ENCODE data around the gene FIGNL2.
"Not testable (repeated sequence)": the region's sequence is repeated elsewhere in the genome, so short reads cannot be mapped to it uniquely, and the experiment has no call there.

Gene FIGNL2

DNA sequence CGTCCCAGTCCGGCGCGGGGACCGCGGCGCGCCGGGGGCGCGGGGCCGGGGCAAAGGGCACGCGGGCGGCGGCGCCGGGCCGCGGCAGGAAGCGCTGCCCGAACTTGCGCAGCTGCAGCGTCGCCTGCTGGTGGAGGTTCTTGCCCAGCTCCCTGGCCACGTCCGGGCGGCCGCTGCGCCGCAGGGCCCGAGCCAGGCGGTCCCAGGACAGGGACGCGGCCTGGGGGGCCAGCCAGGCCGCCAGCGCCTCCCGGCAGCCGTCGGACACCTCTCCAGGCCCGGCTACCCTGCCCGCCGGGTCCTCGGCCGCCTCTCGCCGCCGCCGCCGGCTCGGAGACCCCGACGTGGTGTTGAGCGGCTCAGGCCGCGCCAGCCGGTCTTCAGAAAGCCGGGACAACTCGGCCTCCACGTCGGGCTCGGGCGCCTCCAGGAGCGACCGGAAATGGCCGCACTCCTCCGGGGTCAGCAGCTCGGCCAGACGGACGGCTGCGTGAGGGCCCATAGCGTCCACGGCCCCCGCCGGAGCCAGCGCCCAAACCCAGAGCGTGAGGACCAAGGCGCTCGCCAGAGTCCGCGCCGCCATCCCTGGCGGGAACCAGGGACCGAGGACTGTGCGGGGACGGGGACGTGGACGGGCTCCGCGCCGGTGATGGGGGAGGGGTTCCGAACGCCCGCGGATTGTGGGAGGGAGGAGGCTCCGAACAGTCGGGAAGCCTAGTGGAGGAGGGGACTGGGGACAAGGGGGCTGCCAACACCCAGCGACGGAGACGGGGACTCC lies 34.0 kb downstream of the FIGNL2 start:
- FAIRE-seq: no peak

DNA sequence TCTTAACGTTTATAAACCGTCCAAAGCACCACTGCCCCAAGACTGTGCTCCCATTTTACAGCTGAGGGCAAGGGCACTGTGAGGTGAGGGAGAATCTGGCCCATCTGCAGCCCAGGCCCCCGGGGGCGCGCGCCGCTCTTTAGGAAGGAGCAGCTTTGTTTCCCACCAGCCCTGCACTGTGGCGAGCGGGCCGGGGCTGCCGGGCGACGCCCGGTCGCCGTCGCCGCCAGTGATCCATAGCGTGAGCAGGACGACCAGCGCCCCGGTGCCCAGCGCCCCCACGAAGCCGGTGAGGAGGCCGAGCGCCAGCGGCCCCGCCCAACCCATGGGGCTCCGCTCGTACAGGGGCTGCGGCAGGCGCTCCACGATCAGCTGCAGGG lies 34.6 kb downstream of the FIGNL2 start:
- no peak for FAIRE-seq

DNA sequence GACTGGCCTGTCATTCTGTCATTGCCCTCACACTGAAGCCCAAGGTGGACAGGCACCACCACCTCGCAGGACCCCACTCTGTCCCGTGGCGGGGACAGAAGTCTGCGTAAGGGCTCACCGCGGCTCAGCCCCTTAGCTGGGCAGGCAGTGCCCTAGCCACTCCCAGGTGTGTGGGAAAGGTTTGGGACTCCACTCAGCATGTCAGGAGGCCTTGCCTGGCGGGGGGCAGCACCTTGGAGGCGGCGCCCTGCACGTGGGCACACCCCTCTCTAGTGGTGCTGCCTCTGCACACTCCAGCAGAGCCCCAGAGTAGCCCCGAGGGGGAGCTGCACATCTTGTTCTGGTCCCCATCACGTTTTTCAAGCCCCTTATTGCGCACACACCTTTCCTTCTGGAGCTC lies 35.6 kb downstream of the FIGNL2 start:
- no peak for FAIRE-seq

DNA sequence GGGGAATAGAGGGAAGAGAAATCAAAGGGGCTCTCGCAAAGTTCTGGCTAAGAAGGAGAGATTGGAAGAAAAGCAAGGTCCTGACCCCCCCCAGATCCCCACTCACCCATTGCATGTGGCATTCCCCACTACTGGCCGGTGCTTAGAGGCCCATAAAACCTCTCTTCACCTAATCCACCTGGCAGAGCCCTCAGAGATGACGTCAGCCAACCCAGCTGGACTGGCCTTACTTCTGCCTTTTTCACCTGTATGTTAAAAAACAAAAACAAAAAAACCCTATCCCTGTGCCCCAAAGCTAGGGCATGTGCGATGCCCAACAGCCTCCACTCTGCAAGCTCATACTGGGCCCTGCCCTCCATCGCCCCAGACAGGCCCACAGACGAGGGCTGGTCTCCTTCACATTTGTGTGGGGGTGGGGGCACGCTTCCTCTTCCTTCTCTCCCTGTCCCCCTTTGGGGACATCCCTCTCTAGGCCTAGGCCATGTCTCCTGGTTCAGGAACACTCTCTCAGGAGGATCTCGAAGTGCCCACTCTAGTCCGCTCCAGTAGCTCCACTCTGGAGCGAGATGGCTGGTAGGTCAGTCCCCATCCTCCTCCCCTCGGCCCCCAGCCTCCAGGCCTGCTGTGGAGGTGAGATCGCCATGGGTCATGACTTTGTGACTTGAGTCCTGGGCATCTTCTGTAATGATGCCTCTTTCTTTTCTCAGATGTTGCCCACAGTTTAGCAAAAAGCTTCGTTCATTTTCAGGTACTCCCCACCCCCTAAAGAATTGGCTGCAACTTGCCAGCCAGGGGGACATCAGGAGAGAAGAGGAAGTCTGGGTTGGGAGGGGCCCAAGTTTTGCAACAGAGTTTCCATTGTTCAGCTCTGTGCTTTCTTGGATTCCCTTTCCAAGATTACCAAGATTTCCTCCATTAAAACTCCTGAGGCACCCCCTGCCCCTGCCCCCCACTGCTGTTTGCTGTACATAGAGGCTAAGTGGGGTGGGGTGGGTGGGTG lies 37.0 kb downstream of the FIGNL2 start:
- no peak for FAIRE-seq

DNA sequence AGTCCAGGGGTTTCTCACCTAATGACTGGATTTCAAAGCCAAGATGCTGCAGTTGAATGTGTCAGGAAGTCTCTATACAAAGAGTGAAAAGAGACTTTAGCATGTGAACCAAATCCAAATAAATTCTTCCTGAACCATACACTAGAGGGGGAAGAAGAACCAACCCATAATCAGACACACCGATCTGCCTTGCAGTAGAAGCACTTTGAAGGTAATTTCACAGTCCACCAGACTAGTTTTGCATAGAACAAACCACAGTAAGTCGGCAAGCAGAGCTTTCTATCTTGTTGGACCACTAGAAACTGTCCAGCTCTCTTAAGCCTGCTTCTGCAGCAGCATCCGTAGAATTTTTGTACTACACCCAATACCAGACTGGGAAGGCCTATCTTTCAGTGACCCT lies 39.3 kb downstream of the FIGNL2 start:
- no peak for FAIRE-seq

DNA sequence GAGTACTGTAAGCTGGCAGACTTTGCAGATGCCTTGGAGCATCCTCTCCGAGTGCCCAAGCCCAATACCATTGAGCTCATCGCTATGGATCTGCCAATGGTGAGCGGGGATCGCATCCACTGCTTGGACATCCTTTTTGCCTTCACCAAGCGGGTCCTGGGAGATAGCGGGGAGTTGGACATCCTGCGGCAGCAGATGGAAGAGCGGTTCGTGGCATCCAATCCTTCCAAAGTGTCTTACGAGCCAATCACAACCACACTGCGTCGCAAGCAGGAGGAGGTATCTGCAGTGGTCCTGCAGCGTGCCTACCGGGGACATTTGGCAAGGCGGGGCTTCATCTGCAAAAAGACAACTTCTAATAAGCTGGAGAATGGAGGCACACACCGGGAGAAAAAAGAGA lies 41.6 kb downstream of the FIGNL2 start:
- no peak for FAIRE-seq

DNA sequence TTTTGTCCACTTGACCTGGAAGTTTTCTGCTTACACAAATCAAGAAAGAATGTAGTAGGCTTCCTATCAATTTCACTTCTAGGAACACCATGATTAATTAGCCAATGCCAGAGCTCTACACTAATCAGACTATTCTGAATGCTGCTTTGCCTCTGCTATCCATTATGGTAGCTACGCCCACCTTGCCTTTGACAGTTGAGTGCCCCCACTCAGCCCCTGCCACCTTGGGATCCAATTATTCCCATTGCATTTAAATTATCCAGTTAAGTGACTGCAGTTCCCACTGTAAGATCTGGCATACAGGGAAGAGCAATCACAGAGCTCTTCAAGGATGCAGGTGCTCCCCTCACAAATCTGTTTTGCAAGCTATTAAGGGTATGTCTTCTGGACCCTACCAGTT lies 47.5 kb downstream of the FIGNL2 start:
- FAIRE-seq: no peak

DNA sequence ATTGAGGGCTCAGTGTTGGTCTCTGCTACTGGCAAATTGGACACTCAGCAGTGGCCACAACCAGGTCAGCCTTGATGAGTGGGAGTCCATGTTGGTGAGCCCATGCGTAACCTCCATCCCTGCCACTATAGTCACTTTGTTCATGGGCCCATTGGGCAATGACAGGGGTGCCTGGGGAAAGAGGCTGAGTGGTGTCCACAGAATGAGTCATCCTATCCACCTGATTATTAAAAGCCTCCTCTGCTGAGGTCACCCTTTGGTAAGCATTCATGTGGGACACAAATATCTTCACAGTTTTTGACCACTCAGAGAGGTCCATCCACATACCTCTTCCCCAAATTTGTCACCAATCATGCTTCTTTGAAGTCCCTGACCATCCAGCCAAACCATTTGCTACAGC lies 50.0 kb downstream of the FIGNL2 start:
- no peak for FAIRE-seq

DNA sequence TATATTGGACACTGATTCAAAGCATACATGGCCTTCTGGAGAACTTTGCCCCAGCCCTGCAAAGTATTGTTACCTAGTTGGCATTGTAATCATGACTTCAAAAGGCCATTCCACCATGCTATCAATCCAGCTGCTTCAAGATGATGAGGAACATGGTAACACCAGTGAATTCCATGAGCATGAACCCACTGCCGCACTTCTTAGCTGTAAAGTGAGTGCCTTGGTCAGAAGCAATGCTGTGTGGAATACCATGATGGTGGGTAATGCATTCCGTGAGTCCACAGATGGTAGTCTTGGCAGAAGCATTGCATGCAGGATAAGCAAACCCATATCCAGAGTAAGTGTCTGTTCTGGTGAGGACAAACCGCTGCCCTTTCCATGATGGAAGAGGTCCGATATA lies 50.5 kb downstream of the FIGNL2 start:
- FAIRE-seq: not testable (repeated sequence)

DNA sequence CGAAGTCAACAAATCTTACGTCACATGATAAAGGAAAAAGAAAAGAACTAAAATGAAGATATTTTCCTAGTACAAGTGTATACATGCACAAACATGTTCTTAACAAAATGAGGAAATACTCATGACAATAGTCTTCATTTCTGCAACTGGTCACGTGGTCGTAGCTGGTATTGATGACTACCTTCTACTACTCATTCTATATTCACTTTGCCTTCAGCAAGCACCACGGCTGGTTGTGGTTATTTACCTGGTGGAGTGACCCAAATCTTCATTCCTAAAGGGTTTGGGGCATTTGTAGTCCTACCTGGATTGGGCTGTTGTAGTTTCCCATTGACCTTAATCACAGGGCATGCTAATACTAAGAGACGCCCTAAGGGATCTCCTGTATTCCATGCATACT lies 51.2 kb downstream of the FIGNL2 start:
- FAIRE-seq: no peak

DNA sequence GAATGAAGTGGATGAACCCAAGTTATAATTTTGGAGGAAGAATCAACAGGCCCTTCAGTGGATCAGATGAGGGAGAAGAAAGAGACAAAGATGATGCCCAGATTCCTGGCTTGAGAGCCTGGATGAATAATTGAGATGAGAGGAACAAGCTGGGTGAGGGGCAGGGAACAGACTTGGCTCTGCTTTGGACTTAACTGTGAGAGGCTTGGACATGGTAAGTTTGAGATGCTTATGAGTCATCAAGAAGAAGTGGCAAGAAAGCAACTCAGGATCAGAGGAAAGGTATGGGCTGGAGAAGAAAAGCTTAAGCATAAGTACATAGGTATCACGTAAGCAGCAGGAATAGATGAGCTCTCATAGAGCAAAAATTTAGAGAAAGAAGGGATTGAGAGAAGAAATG lies 55.3 kb downstream of the FIGNL2 start:
- no peak for FAIRE-seq

DNA sequence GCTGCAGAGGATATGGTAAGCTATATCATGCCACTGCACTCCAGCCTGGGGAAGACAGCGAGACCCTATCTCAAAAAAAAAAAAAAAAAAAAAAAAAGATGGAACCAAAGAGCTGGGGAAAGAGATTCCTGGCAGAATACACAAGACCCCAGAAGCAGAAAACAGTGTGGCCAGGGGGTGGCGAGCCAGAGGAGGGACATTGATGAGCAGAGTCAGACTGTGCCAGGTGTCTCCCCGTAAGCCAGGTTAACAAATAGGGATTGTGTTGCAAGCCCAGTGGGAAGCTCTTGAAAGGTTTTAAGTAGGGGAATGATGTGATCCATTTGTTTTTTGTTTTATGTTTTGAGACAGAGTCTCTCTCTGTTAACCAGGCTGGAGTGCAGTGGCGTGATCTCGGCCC lies 56.1 kb downstream of the FIGNL2 start:
- no peak for FAIRE-seq

DNA sequence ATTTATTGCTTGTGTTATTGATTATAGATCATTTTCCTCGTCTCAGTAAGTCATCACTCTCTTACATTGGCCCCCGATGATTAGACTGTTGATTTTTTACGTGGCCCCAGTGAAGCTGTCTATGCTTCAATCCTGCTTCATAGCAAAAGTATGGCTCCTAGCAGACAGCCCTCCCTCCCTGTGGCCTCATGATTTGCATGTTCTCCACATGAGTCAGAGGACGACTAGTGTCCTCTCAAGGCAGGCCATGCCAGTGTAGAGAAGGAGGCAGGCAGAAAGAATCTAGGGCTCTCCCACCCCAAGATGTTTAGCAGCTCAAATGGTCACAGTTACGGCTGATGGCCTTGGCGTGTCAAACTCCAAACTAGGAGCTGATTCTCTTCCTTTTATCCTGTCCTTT lies 59.6 kb downstream of the FIGNL2 start:
- FAIRE-seq: no peak

DNA sequence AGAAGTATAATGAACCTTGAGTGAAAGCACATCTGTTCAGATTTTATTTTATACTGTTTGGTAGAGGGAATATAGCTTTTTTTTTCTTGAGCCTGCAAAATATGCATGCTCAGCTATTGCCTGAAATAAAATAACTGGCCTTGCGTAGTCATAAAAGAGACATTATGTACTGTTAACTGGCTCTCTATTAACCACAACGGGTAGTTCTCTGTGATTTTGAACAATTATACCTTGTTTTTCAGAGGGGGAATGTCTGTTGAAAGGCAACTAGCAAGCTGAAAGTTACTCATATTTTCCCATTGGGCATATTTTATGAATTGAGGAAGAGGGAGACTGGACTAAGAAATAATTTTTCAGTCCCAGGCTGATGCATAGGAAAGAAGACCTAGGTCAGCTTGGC lies 62.6 kb downstream of the FIGNL2 start:
- FAIRE-seq: no peak

DNA sequence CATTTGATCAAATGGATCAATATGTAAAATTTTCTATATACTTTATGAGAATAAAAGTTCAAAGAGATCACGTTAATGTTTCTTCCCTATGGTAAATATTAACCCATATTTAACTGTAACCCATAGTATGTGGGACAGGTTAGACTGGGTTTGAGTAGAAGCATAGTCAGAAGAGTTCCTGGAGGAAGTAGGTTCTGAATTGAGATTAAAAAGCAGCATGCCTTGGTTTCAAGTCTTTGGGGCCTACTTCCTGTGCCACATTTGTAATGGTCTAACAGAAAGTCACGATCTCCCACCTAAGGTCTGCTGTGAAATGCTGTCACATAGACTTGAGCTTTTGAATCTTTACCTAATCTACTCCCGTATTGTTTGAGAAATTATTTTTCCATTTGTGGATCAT lies 63.8 kb downstream of the FIGNL2 start:
- FAIRE-seq: no peak

DNA sequence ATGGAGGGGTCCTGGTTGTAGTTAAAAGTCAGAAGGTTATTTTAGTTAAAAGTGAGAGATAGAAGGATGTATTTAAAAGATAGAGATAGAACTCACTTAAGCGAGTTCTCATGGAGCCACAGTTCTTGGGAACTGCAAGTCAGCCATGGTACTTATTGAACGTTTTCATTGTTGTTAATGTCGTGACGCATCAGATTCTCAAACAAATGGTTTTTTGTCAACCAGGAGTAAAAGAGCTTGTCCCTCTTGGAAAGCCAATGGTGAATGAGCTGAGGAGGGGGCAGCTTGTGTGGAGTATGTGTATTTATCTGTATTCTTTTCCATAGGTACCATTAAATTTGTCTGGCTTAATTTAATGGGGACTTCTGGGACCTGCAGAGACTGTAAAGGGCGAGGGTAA lies 68.6 kb downstream of the FIGNL2 start:
- no peak for FAIRE-seq

DNA sequence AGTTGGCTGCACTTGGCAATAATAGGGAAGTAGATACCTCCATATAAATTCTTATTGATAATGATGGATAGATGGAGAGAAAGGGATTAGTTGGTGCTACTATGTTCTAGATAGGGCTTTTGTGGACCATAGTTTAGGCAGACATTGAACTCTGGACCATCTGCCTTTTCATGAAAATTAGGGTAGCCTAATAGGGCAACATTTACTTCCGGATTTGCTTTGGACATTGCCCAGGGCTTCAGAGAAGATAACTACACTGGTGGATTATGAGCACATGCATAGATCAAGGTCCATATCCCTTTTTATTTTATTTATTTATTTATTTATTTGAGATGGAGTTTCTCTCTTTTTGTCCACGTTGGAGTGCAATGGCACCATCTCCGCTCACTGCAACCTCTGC lies 70.5 kb downstream of the FIGNL2 start:
- no peak for FAIRE-seq

DNA sequence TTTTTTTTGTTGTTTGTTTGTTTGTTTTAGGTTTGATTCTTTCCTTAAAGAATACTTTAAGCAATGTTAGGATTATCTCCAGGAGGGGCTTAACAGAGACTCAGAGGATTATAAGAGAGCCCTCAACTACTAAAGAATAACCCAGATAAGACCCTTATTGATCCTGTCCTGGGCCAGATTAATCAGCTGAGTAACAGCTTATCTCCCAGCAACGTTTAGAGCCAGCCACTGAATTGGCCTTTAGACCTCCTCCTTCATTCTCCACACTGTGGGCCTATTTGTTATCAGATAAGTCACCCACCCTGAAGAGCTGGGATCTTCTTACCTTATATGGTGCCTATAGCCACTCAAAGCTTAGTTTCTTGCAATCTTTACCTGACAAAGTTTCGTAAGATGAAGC lies 71.1 kb downstream of the FIGNL2 start:
- FAIRE-seq: no peak

DNA sequence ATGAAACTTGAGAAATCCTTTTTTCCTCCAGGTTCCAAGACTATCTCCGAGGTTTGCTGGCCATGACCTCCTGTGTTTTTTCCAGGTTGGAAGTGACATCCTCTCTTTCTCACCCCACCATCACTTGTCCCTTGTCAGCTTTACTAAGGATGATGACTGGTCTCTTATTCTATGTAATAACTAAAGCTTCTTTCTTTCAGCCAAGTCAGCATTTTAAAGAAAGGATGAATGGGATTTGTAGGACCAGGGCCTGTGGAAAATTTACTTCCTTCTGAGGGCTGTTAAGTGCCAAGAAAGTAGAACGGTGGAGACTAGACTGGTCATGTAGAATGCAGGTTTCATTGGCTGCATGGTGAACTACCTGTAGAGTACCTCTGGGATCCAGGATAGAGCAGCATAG lies 73.6 kb downstream of the FIGNL2 start:
- no peak for FAIRE-seq

DNA sequence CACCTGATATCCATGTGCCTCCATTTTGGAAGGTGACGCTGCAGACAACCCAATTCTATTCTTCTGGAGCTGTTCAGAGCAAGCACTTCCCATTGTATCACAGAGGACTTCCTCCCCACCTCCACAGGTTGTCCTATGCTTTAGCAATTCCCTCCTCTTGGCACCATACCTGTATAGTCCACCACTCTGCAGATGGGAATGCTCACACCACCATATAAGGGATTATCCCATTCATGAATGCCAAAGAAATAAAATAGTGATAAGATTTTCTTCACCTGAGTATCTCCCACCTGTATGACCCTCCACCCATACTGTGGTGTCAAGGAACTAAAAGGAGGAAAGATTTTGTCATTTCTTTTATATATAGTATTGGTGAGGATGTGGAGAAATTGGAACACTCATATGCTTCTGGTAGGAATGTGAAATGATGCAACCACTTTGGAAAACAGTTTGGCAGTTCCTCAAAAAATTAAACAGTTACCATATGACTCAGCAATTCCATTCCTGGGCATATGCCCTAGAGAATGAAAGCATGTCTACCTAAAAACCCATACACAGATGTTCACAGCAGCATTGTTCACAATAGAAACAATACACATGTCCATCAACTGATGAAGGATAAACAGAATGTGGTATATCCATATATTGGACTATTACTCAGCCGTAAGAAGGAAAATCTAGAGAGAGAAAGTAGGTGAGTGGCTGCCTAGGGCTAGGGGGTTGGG lies 75.2 kb downstream of the FIGNL2 start:
- no peak for FAIRE-seq

DNA sequence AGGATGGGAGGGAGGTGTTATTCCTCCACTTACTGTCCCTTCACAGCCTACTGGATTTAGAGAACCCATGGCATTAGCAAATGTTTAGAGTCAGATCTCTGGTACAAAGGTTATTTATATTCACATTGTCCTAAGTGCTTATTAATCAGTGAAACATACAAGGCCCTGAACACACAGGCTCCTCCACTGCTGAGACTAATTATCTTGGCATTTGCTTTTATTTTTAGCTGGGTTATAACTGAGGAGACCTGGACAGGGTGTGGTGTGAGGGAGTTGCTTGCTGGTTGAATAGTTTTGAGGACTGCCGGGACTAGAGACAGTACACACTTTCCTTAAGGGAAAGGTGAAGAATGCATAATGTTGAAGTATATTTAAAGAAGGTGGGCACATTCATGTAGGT lies 77.5 kb downstream of the FIGNL2 start:
- no peak for FAIRE-seq

All from TTC549 (cell line).